Vagina (tissue), 2 donors: ENCODE results near the gene GNG4. TPM values are rescaled to one million over a fixed set of nuclear protein-coding genes. Genes with fewer than 3 reads are reported as not detected.
"Not testable (repeated sequence)": the region's sequence is repeated elsewhere in the genome, so short reads cannot be mapped to it uniquely, and the experiment has no call there.

Source experiments
- DNase-seq, 2 donors: peaks; one replicate each; pipeline ENCODE4 v3.0.0-alpha.2; 2017; ENCODE audit errors: extremely low spot score in 2 of 2
- H3K27ac ChIP-seq: fragments of 200-600 bp; sonication (generic); one replicate; pipeline ENCODE4 v1.5.1; 2019
- H3K27me3 ChIP-seq: fragments of 200-600 bp; sonication (generic); one replicate; pipeline ENCODE4 v1.5.1; 2019
- H3K36me3 ChIP-seq, 2 donors: fragments of 200-600 bp; sonication (generic); one replicate each; pipeline ENCODE4 v1.5.1; 2017 to 2019
- H3K4me1 ChIP-seq: fragments of 200-600 bp; sonication (generic); one replicate; pipeline ENCODE4 v1.5.1; 2019
- H3K4me3 ChIP-seq, 2 donors: fragments of 200-600 bp; sonication (generic); 1 replicate in 1 of 2; 2 replicates in 1 of 2; pipeline ENCODE4 v1.5.1; 2016 to 2019
- H3K9me3 ChIP-seq: fragments of 200-600 bp; sonication (generic); one replicate; pipeline ENCODE4 v1.5.1; 2019
- CTCF ChIP-seq, 3 experiments: fragments of 450-650 bp in 2 of 3; fragments of 200-600 bp in 1 of 3; sonication (generic) in 1 of 3; IDR thresholded peaks; one replicate each; pipeline ENCODE4 v1.5.1; 2017 to 2019; ENCODE audit warnings: antibody characterized with exemption in 3 of 3, mild to moderate bottlenecking in 2 of 3, moderate library complexity in 2 of 3
- POLR2A ChIP-seq, 2 donors: fragments of 450-650 bp; IDR thresholded peaks; one replicate each; pipeline ENCODE4 v1.6.1; 2017; ENCODE audit warnings: antibody characterized with exemption in 2 of 2, mild to moderate bottlenecking in 2 of 2, moderate library complexity in 2 of 2
- POLR2AphosphoS5 ChIP-seq, 2 donors: sonication (generic); formaldehyde crosslinking; IDR thresholded peaks; one replicate each; pipeline ENCODE4 v1.9.0; 2017; ENCODE audit warnings: antibody characterized with exemption in 2 of 2, mild to moderate bottlenecking in 2 of 2, low read depth in 1 of 2; ENCODE audit not compliant: insufficient read depth in 1 of 2
- intact Hi-C: fragments of 100-400 bp; cut with DNase I; formaldehyde crosslinking; loops from one replicate; pipeline ENCODE4 v1.15.1; 2023
- total RNA-seq: library from RNA; depleted of rRNA; stranded (reverse); fragments of >200 nt; gene quantifications from one replicate; pipeline ENCODE4 v1.2.3, GENCODE V29; 2016

GNG4 gene
- total RNA-seq, 1 donor from 2014 or later, result 6.6 TPM

- Histone ChIP-seq H3K36me3 (no peaks in the 10 kb centered on the region), H3K4me1 (no peaks in the 10 kb centered on the region), H3K27ac (no peak overlapping the region), H3K4me3 (no peak overlapping the region), H3K9me3 (no peaks in the 10 kb centered on the region), H3K27me3 (no peaks in the 10 kb centered on the region)
- DNase-seq, result no peak
- TF ChIP-seq CTCF (IDR thresholded peaks at IDR 0.05), result no peak
- no peak for TF ChIP-seq POLR2AphosphoS5 (IDR thresholded peaks at IDR 0.05; ENCODE audit: insufficient read depth in 1 of 2, low read depth in 1 of 2)
- no peak for TF ChIP-seq POLR2A (IDR thresholded peaks at IDR 0.05)
- intact Hi-C loops, result no loop called here
These were observed 54.5 kb downstream of the GNG4 start for GRCh38 chr1:235595079-235595478.

- H3K9me3 ChIP-seq, DNase-seq, H3K27me3 ChIP-seq, H3K4me1 ChIP-seq, H3K36me3 ChIP-seq, H3K27ac ChIP-seq, intact Hi-C loops, H3K4me3 ChIP-seq: not testable (repeated sequence)
These were observed 55.2 kb downstream of the GNG4 start for GRCh38 chr1:235594281-235594895.

- no peak for DNase-seq
These were observed 60.6 kb downstream of the GNG4 start for GRCh38 chr1:235588916-235589515.

DNA sequence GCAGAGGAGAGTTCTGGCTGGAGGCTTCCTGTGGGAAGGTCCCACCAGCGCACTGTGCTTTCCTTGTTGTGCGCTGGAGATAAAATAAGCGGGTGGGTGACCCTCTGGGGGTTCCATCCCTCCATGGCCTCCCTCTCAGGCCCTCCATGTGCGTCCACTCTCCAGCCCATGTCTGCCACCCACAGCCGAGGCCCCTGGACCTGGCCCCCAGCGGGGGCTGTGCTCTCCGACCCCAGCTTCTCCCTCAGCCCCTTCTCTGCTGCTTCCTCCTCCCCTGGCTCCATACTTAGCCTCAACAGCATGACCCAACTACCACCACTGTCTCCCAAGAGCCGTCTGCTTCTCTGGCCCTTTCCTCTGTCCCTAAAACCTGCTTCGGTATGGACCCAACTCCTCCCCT lies 61.4 kb downstream of the GNG4 start:
- H3K9me3 ChIP-seq, result no peaks in the 10 kb centered on the region
- no peaks in the 10 kb centered on the region for H3K36me3 ChIP-seq
- no peak for DNase-seq
- no peak for TF ChIP-seq POLR2A (IDR thresholded peaks at IDR 0.05)
- TF ChIP-seq CTCF (IDR thresholded peaks at IDR 0.05), result no peak
- no peak for TF ChIP-seq POLR2AphosphoS5 (IDR thresholded peaks at IDR 0.05; ENCODE audit: insufficient read depth in 1 of 2, low read depth in 1 of 2)
- H3K27me3 ChIP-seq, result no peaks in the 10 kb centered on the region
- no peak overlapping the region for H3K4me3 ChIP-seq
- intact Hi-C loops, result no loop called here
- H3K27ac ChIP-seq, result no peak overlapping the region
- no peaks in the 10 kb centered on the region for H3K4me1 ChIP-seq

More at GRCh38 chr1:235588916-235589515, 60.6 kb downstream of the GNG4 start:
- Histone ChIP-seq H3K36me3 (no peaks in the 10 kb centered on the region), H3K4me3 (no peak overlapping the region), H3K9me3 (no peaks in the 10 kb centered on the region), H3K4me1 (no peaks in the 10 kb centered on the region), H3K27ac (no peak overlapping the region), H3K27me3 (no peaks in the 10 kb centered on the region)
- TF ChIP-seq POLR2A (IDR thresholded peaks at IDR 0.05) (no peak), CTCF (IDR thresholded peaks at IDR 0.05) (no peak), POLR2AphosphoS5 (IDR thresholded peaks at IDR 0.05; ENCODE audit: insufficient read depth in 1 of 2, low read depth in 1 of 2) (no peak)
- intact Hi-C loops, result no loop called here

- Histone ChIP-seq H3K4me3 (no peak overlapping the region), H3K4me1 (no peaks in the 10 kb centered on the region), H3K27ac (no peak overlapping the region), H3K9me3 (no peaks in the 10 kb centered on the region), H3K27me3 (no peaks in the 10 kb centered on the region), H3K36me3 (no peaks in the 10 kb centered on the region)
- intact Hi-C loops, result no loop called here
- DNase-seq, result no peak
- no peak for TF ChIP-seq CTCF (IDR thresholded peaks at IDR 0.05)
- no peak for TF ChIP-seq POLR2A (IDR thresholded peaks at IDR 0.05)
- no peak for TF ChIP-seq POLR2AphosphoS5 (IDR thresholded peaks at IDR 0.05; ENCODE audit: insufficient read depth in 1 of 2, low read depth in 1 of 2)
These were observed 62.6 kb downstream of the GNG4 start for GRCh38 chr1:235586992-235587391.
